ENCODE measurements around the gene REM2. TPM values are rescaled to one million over a fixed set of nuclear protein-coding genes. Genes with fewer than 3 reads are reported as not detected.

REM2 gene
- polyA plus RNA-seq, 1 donor (not counting 4 experiments of a cell fraction or from before 2014, with no cell fraction given) = 0.05 TPM

DNA sequence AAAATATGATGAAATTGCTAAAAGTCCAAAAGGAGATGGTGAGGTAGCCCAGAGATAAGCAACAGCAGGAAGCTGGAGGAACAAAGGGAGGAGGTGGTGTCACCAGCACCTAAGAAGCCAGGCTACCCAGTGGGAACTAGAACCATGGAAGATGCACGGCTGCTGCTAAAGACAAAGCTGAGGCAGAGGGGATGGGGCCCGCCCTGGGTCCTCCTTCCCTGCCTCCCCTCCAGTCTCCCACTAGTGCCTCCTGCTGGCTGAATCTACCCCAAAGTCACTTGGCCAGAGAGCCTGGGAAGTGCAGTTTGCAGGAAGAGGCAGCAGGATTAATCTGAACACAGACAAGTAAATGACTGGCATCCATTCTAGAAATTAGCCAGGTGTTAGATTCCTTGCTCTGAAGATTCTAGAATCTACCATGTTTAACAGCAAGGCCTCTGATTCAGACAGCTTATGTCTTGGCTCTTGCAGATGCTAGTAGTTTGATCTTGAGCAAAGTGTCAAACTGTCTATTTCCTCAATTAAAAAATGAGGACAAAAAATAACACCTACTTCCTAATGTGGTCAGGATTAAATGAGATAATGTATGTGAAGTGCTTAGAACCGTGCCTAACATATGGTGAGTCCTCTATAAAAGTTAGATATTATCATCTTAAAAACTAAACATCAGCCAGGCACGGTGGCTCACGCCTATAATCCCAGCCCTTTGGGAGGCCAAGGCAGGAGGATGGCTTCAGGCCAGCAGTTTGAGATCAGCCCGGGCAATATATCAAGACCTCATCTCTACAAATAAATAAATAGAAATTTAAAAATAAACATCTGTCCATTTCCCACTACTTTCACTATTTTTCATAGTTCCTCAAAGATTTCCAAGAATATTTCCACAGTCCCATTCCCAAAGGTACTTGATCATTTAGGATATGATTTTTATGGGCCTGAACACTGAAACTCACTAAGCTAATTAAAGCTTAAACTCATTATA, 17.3 kb upstream of the REM2 start:
- Histone ChIP-seq H3K9me1 (ENCODE audit: control insufficient read depth, extremely low read depth, insufficient read depth, low read length) (no peaks in the 10 kb centered on the region), H3K79me2 (ENCODE audit: control insufficient read depth, insufficient read depth, low read length) (no peaks in the 10 kb centered on the region), H3K27me3 (ENCODE audit: control insufficient read depth, extremely low read depth, insufficient read depth, low read length) (no peaks in the 10 kb centered on the region), H3K4me2 (ENCODE audit: control insufficient read depth, extremely low read depth, insufficient read depth, low read depth, low read length) (no peak overlapping the region), H3K9ac (ENCODE audit: control insufficient read depth, extremely low read depth, insufficient read depth, low read length) (no peak overlapping the region), H3K27ac (ENCODE audit: control insufficient read depth, insufficient read depth, low read length) (no peak overlapping the region), H3K4me1 (ENCODE audit: control insufficient read depth, extremely low read depth, insufficient read depth, low read length) (peaks cover 4% of the 10 kb centered on the region), H3K36me3 (ENCODE audit: control insufficient read depth in 2 of 2, extremely low read depth in 1 of 2, insufficient read depth in 2 of 2, low read length in 2 of 2) (no peaks in the 10 kb centered on the region), H3K4me3 (ENCODE audit: control insufficient read depth in 2 of 3, extremely low read depth in 1 of 3, insufficient read depth in 2 of 3, low read depth in 1 of 3, low read length in 3 of 3) (no peak overlapping the region), H3K9me3 (ENCODE audit: control insufficient read depth, low read depth, low read length) (peaks cover 2% of the 10 kb centered on the region), H4K20me1 (ENCODE audit: control insufficient read depth, extremely low read depth, insufficient read depth, low read length) (no peaks in the 10 kb centered on the region), H2AFZ (ENCODE audit: control insufficient read depth, low read length) (no peak overlapping the region)
- DNase-seq (ENCODE audit: low read depth, low spot score) = no peak
- dilution Hi-C loops (cut with MboI; ENCODE audit: extremely low pct_ligation_motif_present, low sequenced_read_pairs) = no loop called here
- FAIRE-seq = no peak
- no peak for TF ChIP-seq EZH2 (IDR thresholded peaks at IDR 0.05; ENCODE audit: low read length)
- TF ChIP-seq CTCF (optimal IDR thresholded peaks at IDR 0.05 in 1 of 3, IDR thresholded peaks at IDR 0.05 in 1 of 3, conservative IDR thresholded peaks at IDR 0.05 in 1 of 3; ENCODE audit: extremely low read depth in 1 of 3, insufficient read depth in 2 of 3, low read length in 3 of 3) = peak; percentile 14 to 42 (median 27)

GRCh38 chr14:22866874-22867273, 16.1 kb upstream of the REM2 start:
- Histone ChIP-seq H3K4me3 (ENCODE audit: control insufficient read depth in 2 of 3, extremely low read depth in 1 of 3, insufficient read depth in 2 of 3, low read depth in 1 of 3, low read length in 3 of 3) (no peak overlapping the region), H4K20me1 (ENCODE audit: control insufficient read depth, extremely low read depth, insufficient read depth, low read length) (no peaks in the 10 kb centered on the region), H3K9me3 (ENCODE audit: control insufficient read depth, low read depth, low read length) (no peaks in the 10 kb centered on the region), H3K4me2 (ENCODE audit: control insufficient read depth, extremely low read depth, insufficient read depth, low read depth, low read length) (no peak overlapping the region), H3K27ac (ENCODE audit: control insufficient read depth, insufficient read depth, low read length) (no peak overlapping the region), H2AFZ (ENCODE audit: control insufficient read depth, low read length) (no peak overlapping the region), H3K4me1 (ENCODE audit: control insufficient read depth, extremely low read depth, insufficient read depth, low read length) (peaks cover 12% of the 10 kb centered on the region), H3K9me1 (ENCODE audit: control insufficient read depth, extremely low read depth, insufficient read depth, low read length) (no peaks in the 10 kb centered on the region), H3K27me3 (ENCODE audit: control insufficient read depth, extremely low read depth, insufficient read depth, low read length) (no peaks in the 10 kb centered on the region), H3K79me2 (ENCODE audit: control insufficient read depth, insufficient read depth, low read length) (no peaks in the 10 kb centered on the region), H3K36me3 (ENCODE audit: control insufficient read depth in 2 of 2, extremely low read depth in 1 of 2, insufficient read depth in 2 of 2, low read length in 2 of 2) (no peaks in the 10 kb centered on the region), H3K9ac (ENCODE audit: control insufficient read depth, extremely low read depth, insufficient read depth, low read length) (no peak overlapping the region)
- no peak for TF ChIP-seq EZH2 (IDR thresholded peaks at IDR 0.05; ENCODE audit: low read length)
- no peak for TF ChIP-seq CTCF (optimal IDR thresholded peaks at IDR 0.05 in 1 of 3, IDR thresholded peaks at IDR 0.05 in 1 of 3, conservative IDR thresholded peaks at IDR 0.05 in 1 of 3; ENCODE audit: extremely low read depth in 1 of 3, insufficient read depth in 2 of 3, low read length in 3 of 3)
- no peak for DNase-seq (ENCODE audit: low read depth, low spot score)
- no peak for FAIRE-seq
- dilution Hi-C loops (cut with MboI; ENCODE audit: extremely low pct_ligation_motif_present, low sequenced_read_pairs) = no loop called here
